K562 (cell line): ENCODE results near the gene C19orf67. TPM values are rescaled to one million over a fixed set of nuclear protein-coding genes. Genes with fewer than 3 reads are reported as not detected.

Experiments used
- FOS ChIP-seq: IDR thresholded peaks from 3 replicates; pipeline ENCODE4 v1.6.1; 2011; ENCODE audit not compliant: insufficient read length; ENCODE audit errors: extremely low read depth
- IFI16 ChIP-seq: fragments of 250-450 bp; sonication (Bioruptor Pico); IDR thresholded peaks from 2 replicates; pipeline ENCODE4 v2.1.2; 2022; ENCODE audit warnings: mild to moderate bottlenecking, inconsistent platforms
- KLF10 ChIP-seq: fragments of 250-450 bp; sonication (Bioruptor Pico); IDR thresholded peaks from 2 replicates; pipeline ENCODE4 v1.6.1; 2021; ENCODE audit warnings: matching md5 sums
- polyA plus RNA-seq, 8 experiments: library from polyadenylated mRNA; depleted of rRNA in 4 of 8; stranded (reverse) in 5 of 8; unstranded in 3 of 8; fragments of >200 nt; fragmentation: Nextera tagmentation in 2 of 8; fragmentation: Illumina TruSeq in 1 of 8; extraction: Ambion mirVana in 2 of 8; extraction: Trizol in 1 of 8; gene quantifications; 2 replicates each; pipeline versions ENCODE4 v1.2.1 to v1.2.3, GENCODE V29; 2011 to 2014; ENCODE audit warnings: inconsistent platforms in 1 of 8, missing spikeins in 1 of 8
- total RNA-seq, 7 experiments: library from RNA; depleted of rRNA in 6 of 7; stranded (reverse); fragments of >200 nt in 6 of 7; fragmentation: Illumina TruSeq in 2 of 7; extraction: Trizol in 2 of 7; gene quantifications; 2 replicates each; pipeline versions ENCODE4 v1.2.1 to v1.2.3, GENCODE V29; 2011 to 2021; ENCODE audit warnings: low replicate concordance in 1 of 7
- TF ChIP-seq, protein P1 (sequence below): fragments of 200-600 bp; sonication (generic); IDR thresholded peaks from one replicate; pipeline ENCODE4 v1.6.1; 2012; ENCODE audit warnings: mild to moderate bottlenecking, low read depth, low read length, inconsistent platforms
- TF ChIP-seq, protein P2 (sequence below): fragments of 450-650 bp; IDR thresholded peaks from 2 replicates; pipeline ENCODE4 v1.7.0; 2016; ENCODE audit warnings: borderline replicate concordance

Gene C19orf67
- total and polyA plus RNA-seq, 9 of the 15 experiments (the other 6 are each of a cell fraction or from before 2014, with no cell fraction given) = 0.29 to 1.8 (median 0.51) TPM; not detected in 3

- TF ChIP-seq, protein P1, sequence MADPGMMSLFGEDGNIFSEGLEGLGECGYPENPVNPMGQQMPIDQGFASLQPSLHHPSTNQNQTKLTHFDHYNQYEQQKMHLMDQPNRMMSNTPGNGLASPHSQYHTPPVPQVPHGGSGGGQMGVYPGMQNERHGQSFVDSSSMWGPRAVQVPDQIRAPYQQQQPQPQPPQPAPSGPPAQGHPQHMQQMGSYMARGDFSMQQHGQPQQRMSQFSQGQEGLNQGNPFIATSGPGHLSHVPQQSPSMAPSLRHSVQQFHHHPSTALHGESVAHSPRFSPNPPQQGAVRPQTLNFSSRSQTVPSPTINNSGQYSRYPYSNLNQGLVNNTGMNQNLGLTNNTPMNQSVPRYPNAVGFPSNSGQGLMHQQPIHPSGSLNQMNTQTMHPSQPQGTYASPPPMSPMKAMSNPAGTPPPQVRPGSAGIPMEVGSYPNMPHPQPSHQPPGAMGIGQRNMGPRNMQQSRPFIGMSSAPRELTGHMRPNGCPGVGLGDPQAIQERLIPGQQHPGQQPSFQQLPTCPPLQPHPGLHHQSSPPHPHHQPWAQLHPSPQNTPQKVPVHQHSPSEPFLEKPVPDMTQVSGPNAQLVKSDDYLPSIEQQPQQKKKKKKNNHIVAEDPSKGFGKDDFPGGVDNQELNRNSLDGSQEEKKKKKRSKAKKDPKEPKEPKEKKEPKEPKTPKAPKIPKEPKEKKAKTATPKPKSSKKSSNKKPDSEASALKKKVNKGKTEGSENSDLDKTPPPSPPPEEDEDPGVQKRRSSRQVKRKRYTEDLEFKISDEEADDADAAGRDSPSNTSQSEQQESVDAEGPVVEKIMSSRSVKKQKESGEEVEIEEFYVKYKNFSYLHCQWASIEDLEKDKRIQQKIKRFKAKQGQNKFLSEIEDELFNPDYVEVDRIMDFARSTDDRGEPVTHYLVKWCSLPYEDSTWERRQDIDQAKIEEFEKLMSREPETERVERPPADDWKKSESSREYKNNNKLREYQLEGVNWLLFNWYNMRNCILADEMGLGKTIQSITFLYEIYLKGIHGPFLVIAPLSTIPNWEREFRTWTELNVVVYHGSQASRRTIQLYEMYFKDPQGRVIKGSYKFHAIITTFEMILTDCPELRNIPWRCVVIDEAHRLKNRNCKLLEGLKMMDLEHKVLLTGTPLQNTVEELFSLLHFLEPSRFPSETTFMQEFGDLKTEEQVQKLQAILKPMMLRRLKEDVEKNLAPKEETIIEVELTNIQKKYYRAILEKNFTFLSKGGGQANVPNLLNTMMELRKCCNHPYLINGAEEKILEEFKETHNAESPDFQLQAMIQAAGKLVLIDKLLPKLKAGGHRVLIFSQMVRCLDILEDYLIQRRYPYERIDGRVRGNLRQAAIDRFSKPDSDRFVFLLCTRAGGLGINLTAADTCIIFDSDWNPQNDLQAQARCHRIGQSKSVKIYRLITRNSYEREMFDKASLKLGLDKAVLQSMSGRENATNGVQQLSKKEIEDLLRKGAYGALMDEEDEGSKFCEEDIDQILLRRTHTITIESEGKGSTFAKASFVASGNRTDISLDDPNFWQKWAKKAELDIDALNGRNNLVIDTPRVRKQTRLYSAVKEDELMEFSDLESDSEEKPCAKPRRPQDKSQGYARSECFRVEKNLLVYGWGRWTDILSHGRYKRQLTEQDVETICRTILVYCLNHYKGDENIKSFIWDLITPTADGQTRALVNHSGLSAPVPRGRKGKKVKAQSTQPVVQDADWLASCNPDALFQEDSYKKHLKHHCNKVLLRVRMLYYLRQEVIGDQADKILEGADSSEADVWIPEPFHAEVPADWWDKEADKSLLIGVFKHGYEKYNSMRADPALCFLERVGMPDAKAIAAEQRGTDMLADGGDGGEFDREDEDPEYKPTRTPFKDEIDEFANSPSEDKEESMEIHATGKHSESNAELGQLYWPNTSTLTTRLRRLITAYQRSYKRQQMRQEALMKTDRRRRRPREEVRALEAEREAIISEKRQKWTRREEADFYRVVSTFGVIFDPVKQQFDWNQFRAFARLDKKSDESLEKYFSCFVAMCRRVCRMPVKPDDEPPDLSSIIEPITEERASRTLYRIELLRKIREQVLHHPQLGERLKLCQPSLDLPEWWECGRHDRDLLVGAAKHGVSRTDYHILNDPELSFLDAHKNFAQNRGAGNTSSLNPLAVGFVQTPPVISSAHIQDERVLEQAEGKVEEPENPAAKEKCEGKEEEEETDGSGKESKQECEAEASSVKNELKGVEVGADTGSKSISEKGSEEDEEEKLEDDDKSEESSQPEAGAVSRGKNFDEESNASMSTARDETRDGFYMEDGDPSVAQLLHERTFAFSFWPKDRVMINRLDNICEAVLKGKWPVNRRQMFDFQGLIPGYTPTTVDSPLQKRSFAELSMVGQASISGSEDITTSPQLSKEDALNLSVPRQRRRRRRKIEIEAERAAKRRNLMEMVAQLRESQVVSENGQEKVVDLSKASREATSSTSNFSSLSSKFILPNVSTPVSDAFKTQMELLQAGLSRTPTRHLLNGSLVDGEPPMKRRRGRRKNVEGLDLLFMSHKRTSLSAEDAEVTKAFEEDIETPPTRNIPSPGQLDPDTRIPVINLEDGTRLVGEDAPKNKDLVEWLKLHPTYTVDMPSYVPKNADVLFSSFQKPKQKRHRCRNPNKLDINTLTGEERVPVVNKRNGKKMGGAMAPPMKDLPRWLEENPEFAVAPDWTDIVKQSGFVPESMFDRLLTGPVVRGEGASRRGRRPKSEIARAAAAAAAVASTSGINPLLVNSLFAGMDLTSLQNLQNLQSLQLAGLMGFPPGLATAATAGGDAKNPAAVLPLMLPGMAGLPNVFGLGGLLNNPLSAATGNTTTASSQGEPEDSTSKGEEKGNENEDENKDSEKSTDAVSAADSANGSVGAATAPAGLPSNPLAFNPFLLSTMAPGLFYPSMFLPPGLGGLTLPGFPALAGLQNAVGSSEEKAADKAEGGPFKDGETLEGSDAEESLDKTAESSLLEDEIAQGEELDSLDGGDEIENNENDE = no peak
- TF ChIP-seq, protein P2, sequence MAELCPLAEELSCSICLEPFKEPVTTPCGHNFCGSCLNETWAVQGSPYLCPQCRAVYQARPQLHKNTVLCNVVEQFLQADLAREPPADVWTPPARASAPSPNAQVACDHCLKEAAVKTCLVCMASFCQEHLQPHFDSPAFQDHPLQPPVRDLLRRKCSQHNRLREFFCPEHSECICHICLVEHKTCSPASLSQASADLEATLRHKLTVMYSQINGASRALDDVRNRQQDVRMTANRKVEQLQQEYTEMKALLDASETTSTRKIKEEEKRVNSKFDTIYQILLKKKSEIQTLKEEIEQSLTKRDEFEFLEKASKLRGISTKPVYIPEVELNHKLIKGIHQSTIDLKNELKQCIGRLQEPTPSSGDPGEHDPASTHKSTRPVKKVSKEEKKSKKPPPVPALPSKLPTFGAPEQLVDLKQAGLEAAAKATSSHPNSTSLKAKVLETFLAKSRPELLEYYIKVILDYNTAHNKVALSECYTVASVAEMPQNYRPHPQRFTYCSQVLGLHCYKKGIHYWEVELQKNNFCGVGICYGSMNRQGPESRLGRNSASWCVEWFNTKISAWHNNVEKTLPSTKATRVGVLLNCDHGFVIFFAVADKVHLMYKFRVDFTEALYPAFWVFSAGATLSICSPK = no peak
- TF ChIP-seq KLF10 (CRISPR knock-in tag) (no peak), FOS (no peak), IFI16 (CRISPR knock-in tag) (no peak)
Measured at GRCh38 chr19:14091081-14091812, 5.7 kb upstream of the C19orf67 start (continued).
